Right lobe of liver (tissue), 6 donors: Measurements from ENCODE around the gene PLCB4. TPM values are rescaled to one million over a fixed set of nuclear protein-coding genes. Genes with fewer than 3 reads are reported as not detected.
A peak's percentile ranks its signal among the peaks of the same experiment; 100 is the strongest.

ENCODE experiments used
- ATAC-seq, 4 donors: fragments of 200-7000 bp; cut with Tn5 transposase; one replicate each; pipeline ENCODE4 v1.9.1; 2020; ENCODE audit warnings: mild to moderate bottlenecking in 4 of 4, moderate library complexity in 4 of 4
- DNase-seq, 3 donors: peaks; one replicate each; pipeline ENCODE4 v3.0.0-alpha.2; 2020
- H3K27ac ChIP-seq, 3 donors: fragments of 200-600 bp; one replicate each; pipeline ENCODE4 v1.8.0; 2022
- H3K27me3 ChIP-seq, 2 donors: fragments of 200-600 bp; one replicate each; pipeline ENCODE4 v1.8.0; 2022
- H3K36me3 ChIP-seq, 4 donors: fragments of 200-600 bp; sonication (generic) in 1 of 4; one replicate each; pipeline versions ENCODE4 v1.5.1 to v1.8.0; 2017 to 2022; ENCODE audit warnings: control low read depth in 1 of 4
- H3K4me1 ChIP-seq, 4 donors: fragments of 200-600 bp; sonication (generic) in 1 of 4; one replicate each; pipeline versions ENCODE4 v1.5.1 to v1.8.0; 2017 to 2022; ENCODE audit warnings: control low read depth in 1 of 4
- H3K4me3 ChIP-seq, 3 donors: fragments of 200-600 bp; one replicate each; pipeline ENCODE4 v1.8.0; 2022
- H3K9me3 ChIP-seq, 4 donors: fragments of 200-600 bp; sonication (generic) in 1 of 4; one replicate each; pipeline versions ENCODE4 v1.5.1 to v1.8.0; 2017 to 2022; ENCODE audit warnings: control low read depth in 1 of 4
- POLR2A ChIP-seq: fragments of 450-650 bp; IDR thresholded peaks from one replicate; pipeline ENCODE4 v1.6.1; 2017; ENCODE audit warnings: antibody characterized with exemption, mild to moderate bottlenecking
- WGBS: methylation state at CpG from one replicate; pipeline ENCODE4 v1.1.6; 2018; ENCODE audit warnings: low coverage, low lambda C conversion rate; ENCODE audit not compliant: insufficient coverage; ENCODE audit errors: missing lambda C conversion rate; 5-methylcytosine and 5-hydroxymethylcytosine counted together
- intact Hi-C, 2 donors: fragments of 100-400 bp; cut with DNase I; formaldehyde crosslinking; loops; one replicate each; pipeline versions ENCODE4 v1.11.2 to v1.14.1; 2022
- total RNA-seq, 6 experiments: library from RNA; depleted of rRNA in 2 of 6; stranded (reverse); fragments of >200 nt in 2 of 6; fragmentation: NEBNext Ultra II Directional in 3 of 6; extraction: Animal tissue kit (Norgen Biotek cat#: 25700) in 3 of 6; gene quantifications; one replicate each; pipeline versions ENCODE4 v1.1.0 to v1.2.4, GENCODE V29; 2016 to 2023
- TF ChIP-seq, protein P1 (sequence below), 4 donors: fragments of 200-600 bp in 3 of 4; fragments of 450-650 bp in 1 of 4; IDR thresholded peaks; one replicate each; pipeline versions ENCODE4 v1.5.1 to v1.8.0; 2016 to 2022; ENCODE audit warnings: antibody characterized with exemption in 4 of 4, mild to moderate bottlenecking in 2 of 4
- donor health status: DM: no; HTN: yes; CAD: no.
- donor health status: DM: no; HTN: no; CAD: no.
- donor health status: DM: no; HTN: no; CAD: no.
- donor health status: DM: no; HTN: yes; CAD: no.
- donor health status: DM: no; HTN: yes; CAD: no.

Gene PLCB4
- total RNA-seq, 6 experiments from 2014 or later: 0.04 to 0.20 (median 0.15) TPM

DNA sequence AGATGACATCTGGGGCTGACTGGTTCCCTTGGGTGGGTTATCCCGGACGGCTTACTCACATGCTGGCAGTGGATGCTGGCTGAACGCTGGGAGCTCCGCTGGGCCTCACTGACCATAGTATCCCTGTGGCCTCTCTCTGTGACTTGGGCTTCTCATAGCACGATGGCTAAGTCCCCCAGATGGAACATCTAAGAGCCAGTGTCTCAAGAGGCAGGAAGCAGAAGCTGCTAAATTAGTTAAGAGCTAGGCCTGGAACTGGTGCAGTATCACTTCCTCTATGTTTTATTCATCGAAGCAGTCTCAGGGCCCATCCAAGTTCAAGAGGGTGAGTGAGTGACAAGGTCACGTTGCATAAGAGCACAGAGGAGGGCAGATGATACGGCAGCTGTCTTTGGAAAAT is 329.0 kb downstream of the PLCB4 start:
- Histone ChIP-seq H3K4me3 (no peak overlapping the region), H3K27me3 (no peaks in the 10 kb centered on the region), H3K9me3 (no peaks in the 10 kb centered on the region), H3K27ac (no peak overlapping the region), H3K36me3 (no peaks in the 10 kb centered on the region), H3K4me1 (no peaks in the 10 kb centered on the region)
- peak; percentile 43 to 77 (median 68) for ATAC-seq
- intact Hi-C loops: no loop called here
- TF ChIP-seq, protein P1, sequence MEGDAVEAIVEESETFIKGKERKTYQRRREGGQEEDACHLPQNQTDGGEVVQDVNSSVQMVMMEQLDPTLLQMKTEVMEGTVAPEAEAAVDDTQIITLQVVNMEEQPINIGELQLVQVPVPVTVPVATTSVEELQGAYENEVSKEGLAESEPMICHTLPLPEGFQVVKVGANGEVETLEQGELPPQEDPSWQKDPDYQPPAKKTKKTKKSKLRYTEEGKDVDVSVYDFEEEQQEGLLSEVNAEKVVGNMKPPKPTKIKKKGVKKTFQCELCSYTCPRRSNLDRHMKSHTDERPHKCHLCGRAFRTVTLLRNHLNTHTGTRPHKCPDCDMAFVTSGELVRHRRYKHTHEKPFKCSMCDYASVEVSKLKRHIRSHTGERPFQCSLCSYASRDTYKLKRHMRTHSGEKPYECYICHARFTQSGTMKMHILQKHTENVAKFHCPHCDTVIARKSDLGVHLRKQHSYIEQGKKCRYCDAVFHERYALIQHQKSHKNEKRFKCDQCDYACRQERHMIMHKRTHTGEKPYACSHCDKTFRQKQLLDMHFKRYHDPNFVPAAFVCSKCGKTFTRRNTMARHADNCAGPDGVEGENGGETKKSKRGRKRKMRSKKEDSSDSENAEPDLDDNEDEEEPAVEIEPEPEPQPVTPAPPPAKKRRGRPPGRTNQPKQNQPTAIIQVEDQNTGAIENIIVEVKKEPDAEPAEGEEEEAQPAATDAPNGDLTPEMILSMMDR (IDR thresholded peaks at IDR 0.05): no peak
- TF ChIP-seq POLR2A: no peak
- WGBS: 41% methylated on average over 7 of the region's 8 CpGs
- no peak for DNase-seq

DNA sequence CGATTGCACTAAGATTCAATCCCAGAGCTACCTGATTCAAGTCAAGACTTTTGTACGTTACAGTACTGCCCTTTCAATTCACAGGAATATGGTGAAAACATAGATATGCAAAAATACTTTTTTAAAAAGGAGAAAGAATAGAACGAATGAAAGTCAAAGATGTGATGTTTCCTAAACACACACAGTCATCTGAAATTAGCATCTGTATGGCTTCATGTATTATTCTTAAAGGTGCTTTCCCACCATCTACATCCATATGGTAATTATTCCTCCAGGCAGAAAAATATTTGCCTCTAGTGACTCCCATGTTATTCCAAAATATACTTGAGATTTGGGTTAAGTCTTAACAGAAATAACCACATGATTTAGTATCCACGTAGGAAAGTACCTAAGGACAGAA is 330.0 kb downstream of the PLCB4 start:
- TF ChIP-seq, protein P1 (IDR thresholded peaks at IDR 0.05): no peak
- TF ChIP-seq POLR2A: no peak
- Histone ChIP-seq H3K36me3 (no peaks in the 10 kb centered on the region), H3K4me1 (no peaks in the 10 kb centered on the region), H3K27me3 (no peaks in the 10 kb centered on the region), H3K4me3 (no peak overlapping the region), H3K27ac (no peak overlapping the region), H3K9me3 (no peaks in the 10 kb centered on the region)
- intact Hi-C loops: no loop called here
- DNase-seq (no peak), ATAC-seq (no peak)
- WGBS: 64% methylated on average over 4 of the region's 4 CpGs

DNA sequence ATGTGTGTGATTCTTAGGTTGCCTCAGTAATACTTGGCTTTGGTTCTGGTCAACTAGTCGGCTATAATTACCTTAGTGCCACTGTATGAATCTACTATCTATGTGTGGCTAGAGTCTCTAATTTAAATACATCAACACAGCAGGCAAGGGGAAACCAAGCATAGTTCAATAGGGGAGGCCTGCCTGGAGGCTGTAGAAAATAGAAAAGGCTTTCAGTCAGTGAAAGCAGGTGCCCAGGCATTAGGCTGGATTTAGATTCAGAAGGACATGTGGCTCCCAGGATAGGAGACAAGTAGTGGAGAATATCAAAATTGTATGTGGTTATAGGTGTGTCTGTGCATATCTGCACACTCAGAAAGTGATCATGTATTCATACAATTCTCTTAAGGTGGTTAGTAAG is 330.4 kb downstream of the PLCB4 start:
- 50% methylated on average over 1 of the region's 1 CpG for WGBS
- no peak overlapping the region for H3K4me3 ChIP-seq
- TF ChIP-seq, protein P1 (IDR thresholded peaks at IDR 0.05): no peak
- no peak for TF ChIP-seq POLR2A
- no peak overlapping the region for H3K27ac ChIP-seq
- DNase-seq (no peak), ATAC-seq (no peak)
- no peaks in the 10 kb centered on the region for H3K9me3 ChIP-seq
- no peaks in the 10 kb centered on the region for H3K27me3 ChIP-seq
- H3K36me3 ChIP-seq: no peaks in the 10 kb centered on the region
- no peaks in the 10 kb centered on the region for H3K4me1 ChIP-seq
- intact Hi-C loops: no loop called here

DNA sequence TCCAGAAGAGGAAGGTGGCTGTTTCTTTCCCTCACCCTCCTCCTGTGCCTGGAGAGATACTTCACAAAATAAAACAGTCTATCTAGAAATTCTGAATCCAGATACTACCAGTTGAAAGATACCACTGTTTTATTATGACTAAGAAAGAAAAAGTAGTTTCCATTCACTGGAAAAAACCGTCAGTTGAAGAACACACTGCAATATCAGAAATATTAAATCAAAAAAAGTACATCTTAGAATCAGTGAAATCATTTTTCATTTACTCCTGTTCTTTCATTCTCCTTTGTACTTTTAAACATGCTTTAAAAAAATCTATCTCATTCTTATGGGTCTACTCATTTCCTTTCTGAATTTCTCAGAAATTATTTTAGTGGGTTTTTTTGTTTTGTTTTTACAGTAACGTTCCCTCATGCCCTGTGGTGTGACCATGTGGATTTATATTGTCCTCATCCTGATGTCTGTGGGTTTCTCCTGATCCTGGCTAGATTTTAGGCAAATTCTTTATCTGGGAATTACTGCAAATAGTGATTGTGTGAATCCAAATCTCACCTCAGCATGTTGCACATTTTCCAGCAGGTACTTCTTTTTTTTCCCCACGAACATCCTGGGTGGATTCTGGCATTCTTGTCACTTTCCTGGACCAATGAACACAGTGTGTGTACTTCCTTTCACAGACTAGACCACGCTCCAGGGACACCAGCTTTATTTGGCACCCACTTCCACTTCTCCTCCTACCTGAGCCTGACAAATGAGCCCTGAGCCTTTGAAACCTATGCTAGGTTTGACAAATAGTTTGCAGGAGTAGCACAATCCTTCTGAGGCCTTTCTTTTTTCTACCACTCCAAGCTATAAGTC is 331.5 kb downstream of the PLCB4 start:
- Histone ChIP-seq H3K27ac (no peak overlapping the region), H3K4me1 (no peaks in the 10 kb centered on the region), H3K4me3 (no peak overlapping the region), H3K9me3 (no peaks in the 10 kb centered on the region), H3K36me3 (no peaks in the 10 kb centered on the region), H3K27me3 (no peaks in the 10 kb centered on the region)
- DNase-seq (no peak), ATAC-seq (no peak)
- intact Hi-C loops: no loop called here
- 33% methylated on average over 4 of the region's 4 CpGs for WGBS
- TF ChIP-seq, protein P1 (IDR thresholded peaks at IDR 0.05): no peak
- no peak for TF ChIP-seq POLR2A
